AG10803 (cell line): ENCODE results near the gene BFSP1.

Source experiments
- DNase-seq: peaks from one replicate; pipeline ENCODE4 v3.0.0; 2010; ENCODE audit warnings: low read depth
- H3K4me3 ChIP-seq: 2 replicates; pipeline ENCODE4 v1.5.1; 2011; ENCODE audit warnings: mild to moderate bottlenecking, low read length, control low read depth
- TF ChIP-seq, protein P1 (sequence below): conservative IDR thresholded peaks from 2 replicates; pipeline ENCODE4 v1.5.1; 2011; ENCODE audit warnings: mild to moderate bottlenecking, low read length, control low read depth, inconsistent platforms

Gene BFSP1

DNA sequence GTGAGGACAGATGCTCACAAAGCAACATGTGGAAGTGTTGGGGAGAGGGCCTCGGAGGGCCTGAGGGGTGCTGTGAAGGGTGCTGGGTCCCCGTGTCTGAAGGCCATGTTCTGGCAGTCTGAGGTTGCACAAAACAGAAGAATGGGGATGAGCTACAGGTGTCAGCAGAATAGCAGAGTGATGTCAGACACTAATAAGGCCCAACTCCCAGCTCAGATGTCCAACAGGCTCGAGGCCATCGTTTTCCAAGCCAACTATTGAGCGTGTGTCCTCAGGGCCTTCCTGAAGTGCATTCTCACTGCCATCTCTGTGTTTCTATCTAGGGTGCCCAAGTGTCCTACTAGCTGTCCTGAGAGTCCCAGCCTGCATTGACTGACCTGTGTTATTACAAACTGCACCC is 7.9 kb downstream of the BFSP1 start:
- TF ChIP-seq, protein P1, sequence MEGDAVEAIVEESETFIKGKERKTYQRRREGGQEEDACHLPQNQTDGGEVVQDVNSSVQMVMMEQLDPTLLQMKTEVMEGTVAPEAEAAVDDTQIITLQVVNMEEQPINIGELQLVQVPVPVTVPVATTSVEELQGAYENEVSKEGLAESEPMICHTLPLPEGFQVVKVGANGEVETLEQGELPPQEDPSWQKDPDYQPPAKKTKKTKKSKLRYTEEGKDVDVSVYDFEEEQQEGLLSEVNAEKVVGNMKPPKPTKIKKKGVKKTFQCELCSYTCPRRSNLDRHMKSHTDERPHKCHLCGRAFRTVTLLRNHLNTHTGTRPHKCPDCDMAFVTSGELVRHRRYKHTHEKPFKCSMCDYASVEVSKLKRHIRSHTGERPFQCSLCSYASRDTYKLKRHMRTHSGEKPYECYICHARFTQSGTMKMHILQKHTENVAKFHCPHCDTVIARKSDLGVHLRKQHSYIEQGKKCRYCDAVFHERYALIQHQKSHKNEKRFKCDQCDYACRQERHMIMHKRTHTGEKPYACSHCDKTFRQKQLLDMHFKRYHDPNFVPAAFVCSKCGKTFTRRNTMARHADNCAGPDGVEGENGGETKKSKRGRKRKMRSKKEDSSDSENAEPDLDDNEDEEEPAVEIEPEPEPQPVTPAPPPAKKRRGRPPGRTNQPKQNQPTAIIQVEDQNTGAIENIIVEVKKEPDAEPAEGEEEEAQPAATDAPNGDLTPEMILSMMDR, result no peak
- DNase-seq, result no peak

DNA sequence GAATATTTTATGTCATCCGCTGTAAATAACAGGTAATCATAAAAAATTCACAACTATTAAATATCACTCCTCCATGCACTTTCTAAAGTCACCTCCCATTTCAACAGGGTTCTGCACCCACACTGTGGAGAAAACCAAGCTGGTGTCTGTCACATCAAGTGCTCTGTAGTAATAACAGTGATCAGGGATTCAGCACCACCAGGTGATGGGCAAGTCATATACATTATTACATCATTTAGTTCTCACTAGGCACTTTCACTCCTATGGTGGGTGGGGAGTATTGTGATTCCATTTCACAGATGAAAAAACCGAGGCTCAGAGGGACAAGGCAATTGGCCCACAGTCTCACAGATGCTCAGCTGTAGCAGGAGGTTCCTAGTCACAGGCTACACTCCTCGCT is 8.7 kb downstream of the BFSP1 start:
- H3K4me3 ChIP-seq, result no peak overlapping the region
- no peak for DNase-seq
- TF ChIP-seq, protein P1, result no peak

More for the DNA sequence above, 7.9 kb downstream of the BFSP1 start:
- no peak overlapping the region for H3K4me3 ChIP-seq

DNA sequence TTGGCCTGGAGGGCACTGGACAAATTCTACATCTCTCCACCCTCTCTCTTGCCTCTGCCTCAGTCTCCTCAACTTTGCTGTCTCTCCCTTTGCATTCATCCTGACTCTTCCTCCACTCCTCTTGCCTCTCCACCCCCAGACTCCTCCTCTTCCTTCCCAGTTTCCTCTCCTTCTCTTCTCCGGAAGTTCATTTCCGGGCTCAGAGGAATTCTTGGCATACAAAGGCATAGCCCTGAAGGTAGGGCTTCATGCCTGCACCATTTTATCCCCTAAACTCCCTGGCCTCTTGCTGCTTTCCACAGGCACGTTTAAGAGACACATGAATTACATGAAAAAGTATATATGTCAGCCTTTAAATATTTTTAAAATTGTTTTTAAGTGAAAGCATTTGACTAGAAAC is 10.6 kb downstream of the BFSP1 start:
- no peak overlapping the region for H3K4me3 ChIP-seq

DNA sequence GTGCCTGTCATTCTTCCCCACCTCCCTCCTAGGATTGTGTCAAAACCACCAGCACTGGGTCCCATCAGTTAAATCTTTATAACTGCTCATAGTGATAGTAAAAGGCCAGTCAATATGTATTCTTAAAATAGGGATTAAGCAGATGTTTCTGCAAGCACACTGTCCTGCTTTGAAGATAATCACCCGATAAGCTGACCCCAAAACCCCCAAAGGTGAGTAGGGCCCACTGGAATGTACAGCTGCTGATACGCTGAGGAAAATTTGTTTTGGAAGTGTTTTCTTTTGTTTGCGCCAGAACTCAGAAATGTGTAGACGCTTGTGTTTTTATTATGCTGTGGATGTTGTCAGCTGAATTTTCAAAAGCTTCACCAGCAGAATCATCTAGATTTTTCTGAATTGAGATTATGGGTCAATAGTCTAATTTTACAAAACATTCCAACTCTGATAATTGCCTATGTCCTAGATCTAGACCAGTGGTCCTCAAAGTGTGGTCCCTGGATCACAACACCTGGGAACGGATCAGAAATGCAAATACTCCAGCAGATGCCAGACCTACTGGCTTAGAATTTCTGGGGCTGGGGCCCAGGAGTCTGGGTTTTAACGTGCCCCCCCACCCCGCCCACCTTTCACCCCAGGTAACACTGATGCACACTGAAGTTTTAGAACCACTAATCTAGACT is 11.4 kb downstream of the BFSP1 start:
- no peak for DNase-seq

More for the DNA sequence above, 10.6 kb downstream of the BFSP1 start:
- TF ChIP-seq, protein P1, result no peak
- DNase-seq, result no peak

DNA sequence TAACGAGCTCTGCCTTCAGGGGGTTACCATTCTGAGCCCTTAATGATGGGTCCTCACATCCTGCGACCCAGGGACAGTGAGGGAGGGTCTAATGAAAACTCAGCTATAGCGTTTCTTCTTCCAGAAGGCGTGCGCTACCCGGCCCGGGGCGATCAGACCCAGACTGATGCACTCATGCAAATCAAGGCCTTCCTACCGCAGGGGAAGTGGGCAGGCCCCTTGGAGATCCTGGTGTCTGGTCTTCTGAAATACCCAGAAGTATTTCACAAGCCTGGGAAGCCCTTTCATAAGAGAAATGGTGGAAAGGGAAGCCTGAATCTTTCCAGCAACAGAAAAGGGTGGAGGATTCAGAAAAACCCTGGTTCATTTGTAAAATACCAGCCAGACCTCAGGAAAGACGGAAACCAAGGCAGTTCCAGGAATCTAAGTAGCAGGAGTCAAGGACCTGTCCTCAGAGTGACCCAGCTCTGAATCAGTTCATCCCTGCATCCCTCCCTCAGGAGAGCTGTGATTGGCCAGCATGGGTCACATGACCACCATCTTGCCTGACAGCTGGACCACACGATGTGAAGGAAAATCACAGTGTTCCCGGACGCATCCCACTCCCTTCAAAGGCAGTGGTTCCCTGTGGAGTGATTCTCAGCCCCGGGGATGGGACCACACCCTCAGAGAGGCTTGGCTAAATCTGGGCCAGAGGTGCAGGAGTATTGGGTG is 12.7 kb downstream of the BFSP1 start:
- TF ChIP-seq, protein P1, result no peak
- H3K4me3 ChIP-seq, result no peak overlapping the region

More for the DNA sequence above, 11.4 kb downstream of the BFSP1 start:
- no peak overlapping the region for H3K4me3 ChIP-seq
- TF ChIP-seq, protein P1, result no peak

DNA sequence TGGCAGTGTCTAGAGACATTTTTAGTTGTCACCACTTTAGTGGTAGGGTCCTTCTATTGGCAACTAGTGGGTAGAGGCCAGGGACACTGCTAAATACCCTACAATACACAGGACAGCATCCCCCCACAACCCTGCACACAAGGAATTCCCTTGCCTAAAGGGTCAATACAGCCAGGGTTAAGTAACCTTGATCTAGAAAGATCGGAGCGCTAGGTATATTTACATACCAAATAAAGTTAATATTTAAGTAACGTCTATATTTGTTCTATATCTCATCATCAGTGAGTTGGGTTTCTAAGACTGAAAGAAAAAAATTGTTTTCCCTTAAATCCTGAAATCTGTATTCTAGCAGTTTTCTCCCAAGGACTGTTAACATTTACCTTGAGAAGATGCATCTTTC is 16.1 kb downstream of the BFSP1 start:
- TF ChIP-seq, protein P1, result no peak
- no peak for DNase-seq
- H3K4me3 ChIP-seq, result no peak overlapping the region

More for the DNA sequence above, 12.7 kb downstream of the BFSP1 start:
- DNase-seq, result no peak

DNA sequence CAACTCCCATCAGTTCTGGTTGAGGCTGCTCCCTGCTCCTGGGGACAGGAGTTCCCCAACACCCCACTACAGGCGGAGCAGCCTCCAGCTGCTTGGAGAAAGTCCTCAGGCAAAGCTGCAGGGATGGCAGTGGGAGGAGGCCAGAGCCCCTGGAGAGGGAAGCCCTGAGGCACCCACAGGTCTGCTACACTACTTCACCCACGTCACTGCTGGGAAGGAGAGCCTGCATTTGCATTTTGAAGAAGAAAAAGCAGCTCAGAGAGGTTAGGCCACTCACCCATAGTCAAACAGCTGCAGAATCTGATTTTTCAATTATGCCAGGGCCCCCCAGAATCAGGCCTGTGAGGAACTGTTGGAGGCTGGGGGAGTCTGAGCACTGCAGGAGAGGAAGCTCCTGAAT is 17.2 kb downstream of the BFSP1 start:
- DNase-seq, result no peak
- TF ChIP-seq, protein P1, result no peak
- H3K4me3 ChIP-seq, result no peak overlapping the region
